Measurements from ENCODE around the gene ZNF189. TPM values are rescaled to one million over a fixed set of nuclear protein-coding genes. Genes with fewer than 3 reads are reported as not detected.

The ZNF189 gene
- total RNA-seq (2014; rRNA removed; shearing (Covaris generic); ENCODE audit: low replicate concordance), result 7.5 and 11.0 TPM in 2 replicates

DNA sequence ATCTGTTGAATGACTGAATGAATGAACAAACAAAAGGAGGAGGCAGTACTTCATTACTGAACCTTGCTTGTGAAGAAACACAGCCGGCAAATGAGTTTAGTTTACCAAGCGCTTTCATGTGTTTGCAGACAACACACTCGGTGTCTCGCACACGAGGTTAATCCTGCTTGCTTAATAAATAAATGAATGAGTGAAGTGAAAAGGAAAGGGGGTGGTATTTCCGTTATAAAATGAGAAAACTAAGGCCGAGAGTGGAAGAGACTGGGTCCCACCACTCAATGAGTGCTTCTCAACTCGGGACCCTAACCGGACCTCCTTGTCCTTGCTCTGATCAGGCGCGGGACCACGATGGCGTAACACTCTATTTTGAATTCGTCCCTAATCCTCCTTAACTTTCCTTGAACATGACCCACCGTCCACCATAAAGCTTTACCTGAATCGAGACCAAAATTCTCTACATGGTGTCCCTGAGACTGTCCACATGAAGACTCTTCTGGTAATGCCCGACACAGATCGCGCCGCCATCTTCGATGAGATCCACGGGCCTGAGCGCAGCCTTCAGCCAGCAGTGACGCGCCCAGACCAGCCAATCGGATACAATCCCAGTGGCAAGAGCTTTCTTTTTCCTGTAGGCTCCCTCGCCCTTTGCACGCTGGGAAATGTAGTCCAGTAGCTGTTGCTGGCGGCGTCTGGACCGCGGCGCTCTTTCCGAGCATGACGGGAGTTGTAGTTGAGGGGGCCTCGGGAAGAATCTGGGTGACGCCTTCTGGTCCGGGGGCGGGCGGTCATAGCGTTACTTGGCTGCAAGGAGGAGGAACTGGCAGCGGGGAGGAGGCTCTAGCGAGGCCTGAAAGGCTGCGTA lies at the start of gene ZNF189, which contains the start of gene MRPL50:
TSS of gene ZNF189 (plus strand) at position 784 of the 862 bp plus-strand sequence. CDS start 306 bp downstream, outside the sequence.
TSS of gene MRPL50 (minus strand) at position 551 of the 862 bp plus-strand sequence. CDS start at position 525, 26 bp downstream.
- DNase-seq (ENCODE audit: low read depth), result peak; percentile 99
- in situ Hi-C loops (cut with HindIII; ENCODE audit: low pct_unique_long_range_greater_than_20kb, low sequenced_read_pairs), result no loop called here

DNA sequence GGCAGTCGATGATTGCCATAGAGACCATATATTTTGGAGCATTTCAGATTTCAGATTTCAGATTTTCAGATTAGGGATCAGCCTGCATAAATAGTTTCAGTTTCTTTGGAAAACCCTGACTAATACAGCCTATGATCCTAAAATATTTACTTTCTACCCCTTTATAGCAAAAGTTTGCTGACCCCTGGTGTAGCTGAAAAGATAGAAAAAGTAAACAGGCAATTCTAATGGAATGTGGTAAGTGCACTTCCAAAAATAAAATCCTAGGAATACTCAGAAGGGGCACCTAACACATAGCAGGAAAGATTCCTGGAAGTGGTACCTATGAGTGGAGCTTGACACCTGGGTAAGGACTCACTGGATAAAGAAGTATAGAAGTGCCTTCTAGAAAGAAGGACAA lies 48.4 kb upstream of the ZNF189 start:
- no peak for DNase-seq (ENCODE audit: low read depth)
- in situ Hi-C loops (cut with HindIII; ENCODE audit: low pct_unique_long_range_greater_than_20kb, low sequenced_read_pairs), result no loop called here

DNA sequence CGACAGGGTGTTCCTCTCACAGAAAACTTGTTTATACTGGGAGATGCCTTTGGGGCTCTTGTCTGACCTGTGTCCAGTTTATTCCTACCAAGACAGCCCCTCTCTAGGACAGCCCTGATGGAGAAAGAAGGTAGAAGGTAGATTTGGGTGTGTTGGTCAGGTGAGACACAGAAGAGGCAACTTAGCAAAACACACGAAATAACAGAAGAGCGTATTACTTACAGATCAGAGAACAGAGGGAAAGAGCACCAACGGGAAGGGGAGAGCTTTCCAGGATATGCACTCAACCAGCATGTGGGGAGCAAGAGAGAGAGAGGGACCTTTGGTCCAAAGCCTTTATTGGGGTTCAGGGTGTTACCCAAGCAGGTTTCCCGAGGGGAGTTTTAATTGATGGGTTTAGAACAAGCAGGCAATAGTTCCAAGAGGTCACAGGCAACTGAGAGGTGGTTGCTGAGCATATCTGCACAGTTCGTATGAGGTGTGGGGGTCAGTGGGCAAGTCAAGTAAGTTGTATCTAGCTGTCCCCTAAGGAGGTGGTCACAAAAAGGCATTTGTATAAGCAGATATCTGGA lies 45.7 kb upstream of the ZNF189 start:
- no peak for DNase-seq (ENCODE audit: low read depth)
- in situ Hi-C loops (cut with HindIII; ENCODE audit: low pct_unique_long_range_greater_than_20kb, low sequenced_read_pairs), result no loop called here

DNA sequence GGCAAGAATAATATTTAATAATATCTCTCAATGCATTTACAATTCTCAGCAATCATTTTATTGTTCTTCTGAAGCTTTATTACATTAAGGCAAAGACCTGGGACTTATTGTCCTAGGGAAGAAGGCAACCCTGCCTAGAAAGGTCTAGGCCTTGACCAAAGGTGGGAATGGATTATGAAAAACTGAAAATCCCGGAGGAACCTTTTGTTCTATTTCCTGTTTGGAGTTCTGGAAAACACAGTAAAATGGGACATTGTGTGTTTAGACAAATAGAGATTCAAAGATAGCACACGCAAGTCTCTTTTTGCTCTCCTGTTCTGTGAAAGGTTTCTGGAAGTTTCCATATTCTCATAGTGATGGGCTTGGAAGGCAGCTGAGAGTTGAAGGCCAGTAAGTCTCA lies 45.0 kb upstream of the ZNF189 start:
- in situ Hi-C loops (cut with HindIII; ENCODE audit: low pct_unique_long_range_greater_than_20kb, low sequenced_read_pairs), result no loop called here
- DNase-seq (ENCODE audit: low read depth), result no peak

DNA sequence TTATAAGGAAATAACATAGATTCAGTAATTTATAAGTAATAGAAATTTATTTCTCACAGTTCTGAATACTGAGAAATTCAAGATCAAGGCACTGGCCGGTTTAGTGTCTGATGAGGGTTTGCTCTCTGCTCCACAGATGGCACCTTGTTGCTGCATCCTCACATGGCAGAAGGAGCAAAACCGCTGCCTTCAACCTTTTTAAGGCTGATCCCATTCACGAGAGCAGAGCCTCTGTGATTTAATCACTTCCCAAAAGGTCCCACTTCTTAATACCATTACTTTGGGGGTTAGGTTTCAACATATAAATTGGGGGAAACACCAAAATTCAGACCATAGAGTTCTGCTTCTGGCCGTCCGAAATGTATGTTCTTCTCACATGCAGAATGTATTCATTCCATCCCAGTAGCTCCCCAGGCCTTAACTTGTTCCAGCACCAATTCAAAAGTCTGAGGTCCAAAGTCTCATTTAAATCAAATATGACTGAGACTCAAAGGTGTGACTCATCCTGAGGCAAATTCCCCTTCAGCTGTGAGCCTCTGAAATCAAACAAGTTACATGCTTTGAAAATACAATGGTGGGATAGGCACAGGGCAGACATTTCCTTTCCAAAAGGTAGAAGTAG lies 44.4 kb upstream of the ZNF189 start:
- in situ Hi-C loops (cut with HindIII; ENCODE audit: low pct_unique_long_range_greater_than_20kb, low sequenced_read_pairs), result no loop called here
- DNase-seq (ENCODE audit: low read depth), result peak; percentile 15

DNA sequence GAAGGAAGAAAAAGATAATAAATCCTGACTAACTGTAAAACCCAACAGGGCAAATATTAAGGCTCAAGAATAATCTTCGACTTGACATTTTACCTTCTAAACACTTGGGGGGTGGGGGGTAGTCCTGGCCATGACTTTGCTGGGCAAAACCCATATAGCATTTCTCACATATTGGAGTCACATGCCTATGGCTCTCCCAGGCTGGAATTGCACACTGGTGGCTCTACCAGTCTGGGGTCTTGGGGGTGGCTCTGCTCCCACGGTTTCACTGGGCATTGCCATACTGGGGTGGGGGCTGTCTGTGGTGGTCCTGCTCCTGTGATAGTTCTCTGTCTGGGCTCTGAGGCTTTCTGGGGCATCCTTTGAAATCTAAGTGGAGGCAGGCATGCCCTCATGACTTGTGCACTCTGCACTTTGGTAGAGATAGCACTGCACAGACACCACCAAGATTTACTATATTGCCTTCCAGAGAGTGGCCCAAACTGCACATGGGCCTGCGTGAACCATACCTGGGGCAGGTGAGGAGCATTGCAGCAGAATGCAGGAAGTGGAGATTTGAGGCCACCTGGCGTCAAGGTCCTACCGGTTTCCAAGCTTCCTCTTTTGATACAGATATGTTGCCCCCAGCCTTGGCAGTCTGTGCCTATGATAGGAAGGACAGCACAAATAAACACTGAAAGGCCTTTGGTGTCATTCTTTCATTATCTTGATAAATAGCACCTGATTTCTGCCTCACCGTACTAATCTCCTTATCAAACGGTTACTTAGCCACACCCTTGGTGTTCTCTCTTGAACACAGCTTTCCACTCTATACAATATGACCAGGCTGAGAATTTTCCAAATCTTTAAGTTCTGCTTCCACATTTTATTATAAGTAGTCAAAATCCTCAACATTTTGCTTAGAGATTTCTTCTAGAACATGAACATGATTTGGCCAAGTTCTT lies 43.6 kb upstream of the ZNF189 start:
- no peak for DNase-seq (ENCODE audit: low read depth)
- in situ Hi-C loops (cut with HindIII; ENCODE audit: low pct_unique_long_range_greater_than_20kb, low sequenced_read_pairs), result no loop called here

DNA sequence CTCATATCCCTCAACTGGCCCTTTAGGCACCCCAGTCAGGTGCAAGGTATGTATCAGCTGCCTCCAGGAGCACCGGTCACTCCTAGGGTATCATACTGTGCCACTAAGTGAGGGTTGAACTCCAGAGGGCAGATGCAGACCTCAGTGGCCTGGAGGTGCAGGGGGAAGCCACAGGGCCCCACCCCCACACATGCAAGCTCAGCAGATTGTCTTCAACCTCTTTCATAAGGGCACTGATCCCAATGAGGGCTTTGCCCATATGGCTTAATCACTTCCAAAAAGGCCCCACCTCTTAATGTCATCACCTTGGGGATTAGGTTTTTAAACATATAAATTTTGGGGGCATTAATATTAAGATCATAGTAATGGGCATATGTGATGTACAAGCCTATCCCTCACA lies 42.0 kb upstream of the ZNF189 start:
- DNase-seq (ENCODE audit: low read depth), result no peak
- in situ Hi-C loops (cut with HindIII; ENCODE audit: low pct_unique_long_range_greater_than_20kb, low sequenced_read_pairs), result no loop called here

DNA sequence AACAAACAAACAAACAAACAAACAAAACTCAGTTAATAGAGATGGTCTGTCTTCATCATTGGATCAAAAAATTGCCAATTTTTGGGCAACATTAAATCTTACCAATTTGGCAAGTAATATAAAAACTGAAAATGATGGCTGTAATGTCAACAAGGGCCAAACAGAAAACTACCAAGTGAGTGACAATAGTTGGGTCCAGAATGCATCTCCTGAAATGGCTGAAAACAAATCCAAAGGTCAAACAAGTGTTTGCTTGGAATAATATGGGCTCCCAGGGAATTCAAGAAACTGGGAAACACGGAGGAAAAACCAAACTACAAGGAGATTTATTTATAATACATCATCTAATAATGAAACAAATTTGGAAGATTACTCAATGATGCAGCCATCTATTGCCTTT lies 39.0 kb upstream of the ZNF189 start:
- no peak for DNase-seq (ENCODE audit: low read depth)
- in situ Hi-C loops (cut with HindIII; ENCODE audit: low pct_unique_long_range_greater_than_20kb, low sequenced_read_pairs), result no loop called here

DNA sequence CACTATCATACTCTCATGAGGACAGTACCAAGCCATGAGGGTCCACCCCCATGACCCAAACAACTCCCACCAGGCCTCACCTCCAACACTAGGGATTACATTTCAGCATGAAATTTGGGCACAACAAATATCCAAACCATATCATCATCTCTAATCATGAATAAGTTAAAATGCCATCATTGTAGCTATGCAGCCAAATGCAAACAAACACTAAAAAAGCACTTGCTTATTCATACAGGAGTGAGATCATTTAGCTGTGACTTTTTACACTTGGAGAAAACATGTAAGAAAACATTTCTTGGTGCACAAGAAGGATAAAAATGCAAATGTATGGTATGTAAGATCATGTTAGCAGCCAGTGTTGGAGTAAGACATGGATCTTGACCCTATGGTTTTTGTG lies 38.0 kb upstream of the ZNF189 start:
- in situ Hi-C loops (cut with HindIII; ENCODE audit: low pct_unique_long_range_greater_than_20kb, low sequenced_read_pairs), result no loop called here
- DNase-seq (ENCODE audit: low read depth), result no peak

DNA sequence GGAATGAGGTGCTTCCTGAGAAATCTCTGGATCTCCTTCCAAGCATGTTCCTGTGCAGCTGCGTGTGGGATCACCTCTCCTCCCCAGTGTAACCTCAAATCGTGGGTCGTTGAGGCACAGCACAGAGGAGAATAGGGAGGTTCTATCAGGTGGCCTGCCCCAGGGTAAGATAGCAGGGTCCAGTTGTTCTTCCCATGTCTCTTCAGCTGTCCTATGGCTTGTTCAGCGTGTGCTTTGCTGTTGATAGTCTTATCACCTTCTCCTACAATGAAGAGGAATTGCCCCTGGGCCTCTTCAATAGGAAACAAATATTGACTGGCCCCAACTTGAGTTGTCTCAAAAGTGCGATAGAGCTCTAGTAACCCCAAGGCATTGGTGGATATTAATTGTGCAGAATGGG lies 36.2 kb upstream of the ZNF189 start:
- in situ Hi-C loops (cut with HindIII; ENCODE audit: low pct_unique_long_range_greater_than_20kb, low sequenced_read_pairs), result no loop called here
- DNase-seq (ENCODE audit: low read depth), result no peak

DNA sequence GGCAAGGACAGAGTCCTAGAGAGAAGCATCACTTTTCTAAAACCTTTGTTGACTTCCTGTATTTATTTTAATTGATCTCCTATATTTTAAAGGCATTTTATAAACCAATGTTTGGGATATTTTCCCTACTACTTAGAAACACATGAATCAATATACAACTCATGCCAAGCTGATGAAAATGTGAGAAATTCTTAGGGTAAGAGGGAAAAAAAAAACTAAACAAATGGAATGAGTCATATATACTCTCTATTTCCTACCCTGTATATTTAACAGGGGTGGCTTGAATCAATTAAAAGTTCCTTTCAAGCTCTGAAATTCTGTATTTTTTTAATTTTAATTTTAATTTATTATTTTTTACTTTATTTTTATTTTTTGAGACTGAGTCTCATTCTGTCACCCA lies 33.5 kb upstream of the ZNF189 start:
- no peak for DNase-seq (ENCODE audit: low read depth)
- in situ Hi-C loops (cut with HindIII; ENCODE audit: low pct_unique_long_range_greater_than_20kb, low sequenced_read_pairs), result no loop called here

DNA sequence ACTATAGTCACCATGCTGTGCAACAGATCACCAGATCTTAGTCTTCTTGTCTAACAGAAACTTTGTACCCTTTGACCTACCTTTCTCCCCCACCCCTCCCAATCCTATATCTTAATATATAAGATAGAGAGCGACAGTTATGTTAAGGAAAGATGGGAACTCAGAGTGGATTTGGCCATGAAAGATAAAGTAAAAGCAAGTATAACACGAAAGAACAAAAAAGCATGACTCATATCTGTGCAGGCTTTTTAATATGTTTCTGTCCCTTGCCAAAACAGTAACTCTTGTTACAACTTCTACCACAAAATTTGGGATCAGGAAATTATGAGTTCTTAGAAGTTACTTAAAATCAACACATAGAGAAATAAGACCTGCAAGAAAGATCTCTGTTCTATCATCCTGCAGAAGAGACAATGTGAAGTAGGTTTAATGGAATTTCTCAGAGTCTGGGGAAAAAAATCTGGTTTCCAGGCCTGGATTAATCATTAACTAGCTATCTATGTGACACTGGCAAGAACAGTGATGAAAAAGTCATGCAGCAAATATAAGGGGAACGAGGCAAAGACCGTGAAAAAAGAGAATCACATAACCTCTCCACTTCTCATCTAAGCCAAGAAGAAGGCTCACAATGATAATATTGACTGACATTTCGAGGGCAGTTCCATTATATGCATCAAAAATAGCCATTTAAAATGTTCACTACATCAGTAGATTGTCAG lies 32.5 kb upstream of the ZNF189 start:
- DNase-seq (ENCODE audit: low read depth), result peak; percentile 58
- in situ Hi-C loops (cut with HindIII; ENCODE audit: low pct_unique_long_range_greater_than_20kb, low sequenced_read_pairs), result no loop called here

DNA sequence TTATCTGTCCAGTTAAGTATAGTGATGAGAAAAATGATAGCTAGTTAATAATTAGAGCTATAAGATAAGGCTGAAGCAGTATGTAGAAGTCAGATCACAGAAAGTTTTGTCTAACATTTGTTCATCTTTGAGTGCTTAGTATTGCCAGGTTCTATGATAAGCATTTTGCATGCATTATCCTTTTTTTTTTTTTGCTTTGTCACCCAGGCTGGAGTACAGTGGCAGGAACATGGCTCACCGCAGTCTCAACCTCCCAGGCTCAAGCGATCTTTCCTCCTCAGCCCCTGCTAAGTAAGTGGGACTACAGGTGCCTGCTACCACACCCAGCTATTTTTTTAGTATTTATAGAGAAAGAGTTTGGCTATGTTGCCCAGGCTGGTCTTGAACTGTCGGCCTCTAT lies 31.3 kb upstream of the ZNF189 start:
- no peak for DNase-seq (ENCODE audit: low read depth)
- in situ Hi-C loops (cut with HindIII; ENCODE audit: low pct_unique_long_range_greater_than_20kb, low sequenced_read_pairs), result no loop called here

DNA sequence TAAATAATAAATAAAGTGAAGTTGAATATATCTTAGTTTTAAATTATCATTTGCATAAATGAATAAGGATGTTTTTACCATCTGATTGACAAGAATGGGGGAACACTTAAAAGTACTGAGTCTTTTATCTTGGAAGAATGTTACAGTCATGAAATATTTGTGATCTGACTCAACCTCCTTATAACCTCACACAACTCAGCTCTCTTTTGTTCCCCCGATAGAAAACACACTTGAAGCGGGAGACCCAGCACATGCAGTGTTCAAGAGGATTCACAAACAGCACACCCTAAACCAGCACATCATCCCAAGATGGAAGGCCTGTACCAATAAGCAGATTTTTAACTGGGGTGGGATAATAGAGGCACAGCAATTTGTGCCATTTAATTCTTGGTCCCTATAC lies 29.4 kb upstream of the ZNF189 start:
- in situ Hi-C loops (cut with HindIII; ENCODE audit: low pct_unique_long_range_greater_than_20kb, low sequenced_read_pairs), result no loop called here
- DNase-seq (ENCODE audit: low read depth), result no peak

DNA sequence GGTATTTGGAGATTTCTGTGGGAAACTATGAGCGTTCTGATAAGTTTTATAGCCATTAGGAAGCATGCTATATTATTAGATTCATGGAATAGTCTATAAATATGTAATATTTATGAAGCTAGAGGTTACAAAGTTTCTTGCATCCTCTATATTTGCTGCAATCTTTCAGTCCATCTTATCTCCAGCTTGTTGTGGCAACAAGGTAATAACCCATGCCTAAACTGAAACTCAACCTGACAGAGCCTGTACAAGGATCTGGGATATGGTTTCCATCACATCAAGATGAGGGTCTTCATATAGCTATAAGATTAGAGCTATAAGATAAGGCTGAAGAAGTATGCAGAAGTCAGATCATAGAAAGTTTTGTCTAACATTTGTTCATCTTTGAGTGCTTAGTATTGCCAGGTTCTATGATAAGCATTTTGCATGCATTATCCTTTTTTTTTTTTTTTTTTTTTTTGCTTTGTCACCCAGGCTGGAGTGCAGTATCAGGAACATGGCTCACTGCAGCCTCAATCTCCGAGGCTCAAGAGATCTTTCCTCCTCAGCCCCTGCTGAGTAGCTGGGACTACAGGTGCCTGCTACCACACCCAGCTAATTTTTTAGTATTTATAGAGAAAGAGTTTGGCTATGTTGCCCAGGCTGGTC lies 28.6 kb upstream of the ZNF189 start:
- in situ Hi-C loops (cut with HindIII; ENCODE audit: low pct_unique_long_range_greater_than_20kb, low sequenced_read_pairs), result no loop called here
- no peak for DNase-seq (ENCODE audit: low read depth)

DNA sequence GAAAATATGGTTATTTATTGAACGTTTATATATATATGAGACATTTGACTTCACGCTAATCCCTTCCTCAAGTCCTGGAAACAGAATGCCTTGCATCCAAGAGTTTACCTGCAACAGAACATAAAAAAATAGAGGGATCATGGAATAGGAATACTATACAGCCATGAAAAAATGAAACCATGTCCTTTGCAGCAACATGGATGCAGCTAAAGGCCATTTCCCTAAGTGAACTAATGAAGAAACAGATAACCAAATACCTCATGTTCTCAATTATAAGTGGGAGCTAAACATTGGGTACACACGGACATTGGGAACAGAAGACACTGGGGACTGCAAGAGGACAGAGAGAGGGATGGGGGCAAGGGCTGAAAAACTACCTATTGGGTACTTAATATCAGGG lies 26.8 kb upstream of the ZNF189 start:
- in situ Hi-C loops (cut with HindIII; ENCODE audit: low pct_unique_long_range_greater_than_20kb, low sequenced_read_pairs), result no loop called here
- no peak for DNase-seq (ENCODE audit: low read depth)

Data from Caki2 (cell line).